Endodermal cell (in vitro differentiated cells): ENCODE measurements around the gene CDH4. TPM values are rescaled to one million over a fixed set of nuclear protein-coding genes. Genes with fewer than 3 reads are reported as not detected.

Experiments
- DNase-seq: peaks from one replicate; pipeline ENCODE4 v3.0.0-alpha.2; 2017
- H3K27ac ChIP-seq: 2 replicates; pipeline ENCODE4 v1.5.1; 2013; ENCODE audit warnings: mild to moderate bottlenecking, low read depth, low read length, moderate library complexity
- H3K27me3 ChIP-seq: 2 replicates; pipeline ENCODE4 v1.6.1; 2013; ENCODE audit warnings: mild to moderate bottlenecking, low read length, moderate library complexity; ENCODE audit not compliant: insufficient read depth, control insufficient read depth, poor library complexity, severe bottlenecking
- H3K36me3 ChIP-seq: 2 replicates; pipeline ENCODE4 v1.7.0; 2013; ENCODE audit warnings: mild to moderate bottlenecking, low read length, moderate library complexity; ENCODE audit not compliant: control insufficient read depth, insufficient read depth
- H3K4me1 ChIP-seq: one replicate; pipeline ENCODE4 v1.7.0; 2013; ENCODE audit warnings: low read length; ENCODE audit not compliant: control insufficient read depth, insufficient read depth
- H3K4me3 ChIP-seq: 2 replicates; pipeline ENCODE4 v1.5.1; 2013; ENCODE audit warnings: mild to moderate bottlenecking, low read length, moderate library complexity
- H3K9ac ChIP-seq: 2 replicates; pipeline ENCODE4 v1.6.1; 2013; ENCODE audit warnings: mild to moderate bottlenecking, low read length, moderate library complexity; ENCODE audit not compliant: poor library complexity, severe bottlenecking; ENCODE audit errors: extremely low read depth
- H3K9me3 ChIP-seq: 2 replicates; pipeline ENCODE4 v1.6.1; 2013; ENCODE audit warnings: mild to moderate bottlenecking, low read length, moderate library complexity; ENCODE audit not compliant: control insufficient read depth
- H3K27ac Mint-ChIP-seq: 2 replicates; pipeline ENCODE4 v1.8.0; 2020; ENCODE audit warnings: mixed read lengths
- H3K27me3 Mint-ChIP-seq: 2 replicates; pipeline ENCODE4 v1.8.0; 2021; ENCODE audit warnings: mild to moderate bottlenecking, mixed read lengths; ENCODE audit not compliant: insufficient read depth
- H3K36me3 Mint-ChIP-seq: 2 replicates; pipeline ENCODE4 v1.8.0; 2020; ENCODE audit warnings: low read depth, mixed read lengths
- H3K4me1 Mint-ChIP-seq: 2 replicates; pipeline ENCODE4 v1.8.0; 2020; ENCODE audit warnings: mixed read lengths
- H3K4me3 Mint-ChIP-seq: 2 replicates; pipeline ENCODE4 v1.8.0; 2020; ENCODE audit warnings: mild to moderate bottlenecking, moderate library complexity, mixed read lengths
- H3K9me3 Mint-ChIP-seq: 2 replicates; pipeline ENCODE4 v1.8.0; 2020; ENCODE audit warnings: mild to moderate bottlenecking, mixed read lengths
- WGBS, 2 experiments: methylation state at CpG; one replicate each; pipeline versions ENCODE4 v1.1.5 to v1.1.7; 2013; ENCODE audit warnings: missing lambda C conversion rate in 2 of 2, mixed read lengths in 1 of 2; ENCODE audit not compliant: insufficient coverage in 1 of 2, insufficient read length in 1 of 2; 5-methylcytosine and 5-hydroxymethylcytosine counted together
- total RNA-seq, 2 donors: library from RNA; stranded (reverse); fragmentation: NEBNext Ultra II Directional in 1 of 2; extraction: Animal tissue kit (Norgen Biotek cat#: 25700) in 1 of 2; gene quantifications; 2 replicates in 1 of 2; 3 replicates in 1 of 2; pipeline ENCODE4 v1.2.1, GENCODE V29; 2021
- TF ChIP-seq, protein P1 (sequence below): fragments of 200-600 bp; sonication (generic); conservative IDR thresholded peaks from 2 replicates; pipeline ENCODE4 v1.5.0; 2021; ENCODE audit warnings: antibody characterized with exemption, mild to moderate bottlenecking

Gene CDH4
- total RNA-seq, 2 donors from 2014 or later: 1.8 to 5.8 TPM

DNA sequence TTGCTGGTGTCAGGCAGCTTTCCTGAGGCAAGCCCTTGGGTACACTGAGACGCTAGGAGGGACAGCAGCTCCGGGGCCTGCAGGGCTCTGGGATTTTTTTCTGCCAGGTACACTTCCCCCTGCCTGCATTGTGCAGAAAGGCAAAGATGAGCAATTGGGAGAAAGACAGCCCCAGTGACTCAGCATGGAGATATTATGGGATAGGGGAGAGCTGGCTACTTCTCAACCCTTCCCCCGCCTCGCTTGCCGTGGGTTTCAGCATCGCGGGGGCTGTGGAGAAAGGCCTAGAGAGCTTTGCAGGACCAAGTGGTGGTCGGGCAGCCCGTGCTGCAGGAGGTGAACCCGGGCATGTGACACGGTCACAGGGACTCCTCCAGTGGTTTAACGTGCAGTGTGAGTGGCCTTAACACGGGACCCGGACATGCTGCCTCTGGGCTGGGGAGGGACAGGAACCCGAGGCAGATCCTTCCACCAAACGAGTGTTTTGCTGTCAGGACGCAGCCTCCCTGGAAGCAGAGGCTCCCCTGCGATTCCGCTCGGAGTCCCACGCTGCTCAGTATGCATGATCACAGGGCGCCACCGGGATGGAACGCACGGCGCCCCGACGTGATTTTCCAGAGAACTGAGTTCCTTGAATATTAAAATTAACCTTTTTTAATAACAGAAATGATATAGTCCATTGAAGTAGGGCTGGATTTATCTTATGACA, 139.9 kb downstream of the CDH4 start:
- Histone ChIP-seq H3K4me1 (no peaks in the 10 kb centered on the region), H3K36me3 (no peaks in the 10 kb centered on the region), H3K9me3 (no peaks in the 10 kb centered on the region), H3K27ac (no peak overlapping the region), H3K27me3 (no peaks in the 10 kb centered on the region), H3K4me3 (no peak overlapping the region), H3K9ac (no peak overlapping the region)
- WGBS, 2 experiments: 83 to 90% methylated on average over 14 to 28 of the region's 28 CpGs
- Mint-ChIP-seq H3K4me3 (no peak overlapping the region), H3K27me3 (peaks cover 8% of the 10 kb centered on the region), H3K27ac (no peak overlapping the region), H3K9me3 (peaks cover 2% of the 10 kb centered on the region), H3K4me1 (peaks cover 13% of the 10 kb centered on the region), H3K36me3 (no peaks in the 10 kb centered on the region)
- TF ChIP-seq, protein P1, sequence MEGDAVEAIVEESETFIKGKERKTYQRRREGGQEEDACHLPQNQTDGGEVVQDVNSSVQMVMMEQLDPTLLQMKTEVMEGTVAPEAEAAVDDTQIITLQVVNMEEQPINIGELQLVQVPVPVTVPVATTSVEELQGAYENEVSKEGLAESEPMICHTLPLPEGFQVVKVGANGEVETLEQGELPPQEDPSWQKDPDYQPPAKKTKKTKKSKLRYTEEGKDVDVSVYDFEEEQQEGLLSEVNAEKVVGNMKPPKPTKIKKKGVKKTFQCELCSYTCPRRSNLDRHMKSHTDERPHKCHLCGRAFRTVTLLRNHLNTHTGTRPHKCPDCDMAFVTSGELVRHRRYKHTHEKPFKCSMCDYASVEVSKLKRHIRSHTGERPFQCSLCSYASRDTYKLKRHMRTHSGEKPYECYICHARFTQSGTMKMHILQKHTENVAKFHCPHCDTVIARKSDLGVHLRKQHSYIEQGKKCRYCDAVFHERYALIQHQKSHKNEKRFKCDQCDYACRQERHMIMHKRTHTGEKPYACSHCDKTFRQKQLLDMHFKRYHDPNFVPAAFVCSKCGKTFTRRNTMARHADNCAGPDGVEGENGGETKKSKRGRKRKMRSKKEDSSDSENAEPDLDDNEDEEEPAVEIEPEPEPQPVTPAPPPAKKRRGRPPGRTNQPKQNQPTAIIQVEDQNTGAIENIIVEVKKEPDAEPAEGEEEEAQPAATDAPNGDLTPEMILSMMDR: no peak
- peak; percentile 55 for DNase-seq

DNA sequence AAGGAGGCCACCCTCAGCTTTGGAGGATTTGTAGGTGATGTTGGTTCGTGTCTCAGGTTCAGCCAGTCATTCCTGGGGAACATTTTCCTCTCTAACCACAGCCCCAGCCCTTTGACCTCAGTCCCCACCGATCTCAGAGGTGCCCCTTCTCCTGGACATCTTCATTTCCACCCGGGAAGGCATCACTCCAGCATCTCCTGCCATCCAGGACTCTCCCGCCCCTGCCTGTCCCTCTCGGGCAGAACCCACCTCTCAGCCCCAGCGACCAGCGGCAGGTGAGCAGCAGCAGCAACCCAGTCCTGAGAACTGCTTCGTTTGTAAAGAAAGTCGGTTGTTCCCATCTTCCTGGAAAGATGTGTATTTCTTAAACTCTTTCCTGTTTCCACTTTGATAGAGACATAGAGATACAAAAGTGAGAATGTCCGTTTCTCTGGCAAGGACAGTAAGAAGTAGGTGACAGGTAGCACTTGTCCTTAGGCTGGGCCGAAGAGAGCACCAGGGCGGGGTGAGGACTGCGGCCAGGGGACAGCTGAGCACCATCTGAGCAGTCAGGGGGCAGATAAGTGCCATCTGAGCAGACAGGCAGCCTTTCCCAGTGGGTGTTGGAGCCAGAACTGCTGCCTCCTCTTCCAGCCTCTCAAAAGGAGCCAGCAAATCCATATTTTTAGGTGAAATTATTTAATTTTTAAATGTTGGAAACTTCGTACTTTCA, 142.2 kb downstream of the CDH4 start:
- 91 to 100% methylated on average over 6 to 13 of the region's 14 CpGs for WGBS, 2 experiments
- no peaks in the 10 kb centered on the region for H3K36me3 ChIP-seq
- peaks cover 7% of the 10 kb centered on the region for H3K27me3 Mint-ChIP-seq
- H3K9ac ChIP-seq: no peak overlapping the region
- H3K4me3 ChIP-seq: no peak overlapping the region
- H3K27me3 ChIP-seq: no peaks in the 10 kb centered on the region
- no peak overlapping the region for H3K27ac Mint-ChIP-seq
- TF ChIP-seq, protein P1: no peak
- H3K9me3 ChIP-seq: no peaks in the 10 kb centered on the region
- no peak for DNase-seq
- peaks cover 11% of the 10 kb centered on the region for H3K4me1 Mint-ChIP-seq
- H3K4me3 Mint-ChIP-seq: no peak overlapping the region
- H3K9me3 Mint-ChIP-seq: peaks cover 2% of the 10 kb centered on the region
- H3K27ac ChIP-seq: no peak overlapping the region
- H3K36me3 Mint-ChIP-seq: no peaks in the 10 kb centered on the region
- no peaks in the 10 kb centered on the region for H3K4me1 ChIP-seq

DNA sequence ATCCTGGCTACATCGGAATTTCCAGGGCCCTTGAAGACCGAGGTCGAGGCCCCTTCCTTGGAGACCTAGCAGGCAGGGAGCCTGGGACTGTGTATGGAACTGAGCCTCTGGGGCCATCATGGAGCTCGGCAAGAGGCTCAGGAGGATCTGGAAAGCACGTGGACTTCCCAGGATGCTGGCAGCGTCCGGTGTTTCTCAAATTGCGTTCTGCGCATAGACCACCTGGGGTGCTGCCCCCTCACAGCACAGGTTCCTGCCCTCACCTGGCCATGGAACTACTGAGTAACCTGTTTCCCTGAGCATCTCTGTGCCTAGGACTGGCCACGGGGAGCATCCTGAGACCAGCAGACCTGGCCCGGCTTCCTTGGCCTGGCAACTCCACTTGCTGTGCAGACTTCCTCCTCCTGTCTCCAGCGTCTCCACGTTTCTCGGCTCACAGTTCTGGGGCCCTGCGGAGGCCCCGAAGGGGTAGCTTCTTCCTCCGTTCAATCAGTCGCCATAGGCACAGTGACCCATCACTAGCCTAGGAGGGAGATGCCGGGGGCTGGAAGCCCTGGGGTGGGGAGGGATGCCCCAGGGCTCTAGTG, 144.3 kb downstream of the CDH4 start:
- no peaks in the 10 kb centered on the region for H3K9me3 Mint-ChIP-seq
- peaks cover 10% of the 10 kb centered on the region for H3K4me1 Mint-ChIP-seq
- H3K27ac Mint-ChIP-seq: no peak overlapping the region
- no peak for DNase-seq
- Histone ChIP-seq H3K4me3 (no peak overlapping the region), H3K9ac (no peak overlapping the region), H3K27ac (no peak overlapping the region), H3K4me1 (no peaks in the 10 kb centered on the region), H3K36me3 (no peaks in the 10 kb centered on the region), H3K27me3 (no peaks in the 10 kb centered on the region), H3K9me3 (no peaks in the 10 kb centered on the region)
- H3K4me3 Mint-ChIP-seq: no peak overlapping the region
- peaks cover 17% of the 10 kb centered on the region for H3K27me3 Mint-ChIP-seq
- H3K36me3 Mint-ChIP-seq: no peaks in the 10 kb centered on the region
- WGBS, 2 experiments: 89 to 99% methylated on average over 9 to 19 of the region's 19 CpGs
- TF ChIP-seq, protein P1: no peak
